ENCODE data around the gene NTN3. TPM values are rescaled to one million over a fixed set of nuclear protein-coding genes. Genes with fewer than 3 reads are reported as not detected.

The NTN3 gene
- total RNA-seq, 1 donor from 2014 or later, result 5.4 TPM

DNA sequence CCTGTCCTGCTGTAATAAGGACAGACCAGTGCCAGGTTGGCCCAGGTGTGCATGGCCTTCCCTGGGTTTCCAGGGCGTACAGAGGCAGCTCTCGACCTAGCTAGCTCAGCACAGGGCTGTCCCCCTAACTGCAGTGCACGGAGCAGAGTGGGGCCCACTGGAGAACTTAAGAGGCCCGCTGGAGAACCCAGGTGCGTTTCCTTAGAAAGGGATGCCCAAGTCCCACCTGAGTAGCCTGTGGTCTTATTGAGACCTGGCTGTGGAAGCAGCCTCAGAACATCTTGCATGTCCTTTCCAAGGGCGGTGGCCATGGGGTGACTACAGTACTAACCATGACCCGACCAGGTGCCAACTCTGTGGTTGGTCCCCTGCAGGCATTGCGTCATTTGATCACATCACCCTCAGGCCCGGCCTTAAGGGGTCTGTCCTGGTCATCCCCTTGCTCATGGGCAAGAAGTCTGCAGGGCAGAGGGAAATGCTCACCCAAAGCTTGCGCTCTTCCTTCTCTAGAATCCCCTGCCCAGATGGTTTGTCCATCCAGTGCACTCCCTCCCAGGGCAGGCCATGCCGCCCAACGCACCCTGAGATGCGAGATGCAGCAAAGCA is 45.2 kb upstream of the NTN3 start:
- H3K9me3 Mint-ChIP-seq (ENCODE audit: unreplicated experiment), result peaks cover 12% of the 10 kb centered on the region
- H3K27me3 Mint-ChIP-seq (ENCODE audit: unreplicated experiment), result peaks cover 9% of the 10 kb centered on the region
- TF ChIP-seq CTCF (IDR thresholded peaks at IDR 0.05; ENCODE audit: partially characterized antibody, unreplicated experiment), result no peak
- H3K36me3 Mint-ChIP-seq (ENCODE audit: unreplicated experiment), result no peaks in the 10 kb centered on the region
- H3K27ac Mint-ChIP-seq (ENCODE audit: unreplicated experiment), result no peak overlapping the region
- H3K4me1 Mint-ChIP-seq (ENCODE audit: low read depth, unreplicated experiment), result peaks cover 13% of the 10 kb centered on the region
- H3K4me3 Mint-ChIP-seq (ENCODE audit: unreplicated experiment), result no peak overlapping the region
- no peak for DNase-seq

DNA sequence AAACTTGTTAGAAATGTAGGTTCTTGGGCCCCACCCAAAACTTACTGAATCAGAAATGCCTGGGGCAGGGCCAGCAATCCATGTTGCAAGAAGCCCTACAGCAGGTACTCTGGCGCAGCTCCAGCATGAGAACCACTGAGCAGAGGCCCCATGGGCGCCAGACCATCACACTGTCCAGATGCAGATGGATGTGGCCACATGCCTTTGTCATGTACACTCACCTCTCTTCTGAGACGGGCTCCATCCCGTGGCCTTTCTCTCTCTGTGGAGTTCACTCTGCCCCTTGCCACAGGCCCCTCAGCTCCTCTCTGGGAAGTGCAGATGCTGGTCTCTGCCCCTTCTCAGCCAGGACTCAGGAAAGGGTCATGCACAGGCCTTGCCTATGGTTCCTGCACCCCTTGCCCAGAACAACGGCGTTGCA is 44.1 kb upstream of the NTN3 start:
- no peak for DNase-seq
- Mint-ChIP-seq H3K9me3 (ENCODE audit: unreplicated experiment) (peaks cover 12% of the 10 kb centered on the region), H3K4me1 (ENCODE audit: low read depth, unreplicated experiment) (peaks cover 13% of the 10 kb centered on the region), H3K36me3 (ENCODE audit: unreplicated experiment) (no peaks in the 10 kb centered on the region), H3K27me3 (ENCODE audit: unreplicated experiment) (peaks cover 9% of the 10 kb centered on the region), H3K27ac (ENCODE audit: unreplicated experiment) (peak overlapping the region; percentile 34), H3K4me3 (ENCODE audit: unreplicated experiment) (no peak overlapping the region)
- TF ChIP-seq CTCF (IDR thresholded peaks at IDR 0.05; ENCODE audit: partially characterized antibody, unreplicated experiment), result no peak

DNA sequence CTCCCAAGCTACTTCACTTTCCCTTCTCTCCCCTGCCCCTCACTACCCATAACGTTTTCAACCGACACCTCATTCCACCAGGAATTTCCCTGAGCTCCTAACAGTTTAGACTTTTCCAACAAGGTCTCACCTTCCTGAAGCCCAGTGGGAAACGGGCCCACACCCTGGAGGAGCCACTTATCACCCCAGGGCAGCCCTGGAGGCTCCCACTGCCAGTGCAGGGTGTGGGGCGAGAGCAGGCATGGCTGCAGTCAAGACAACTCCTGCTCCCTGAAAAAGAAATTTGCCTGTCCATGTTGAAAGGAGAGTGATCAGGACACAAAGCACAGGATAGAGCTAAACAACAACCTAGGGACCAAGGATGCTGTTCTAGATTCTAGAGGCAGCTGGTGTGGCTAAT is 43.6 kb upstream of the NTN3 start:
- no peak for DNase-seq
- Mint-ChIP-seq H3K9me3 (ENCODE audit: unreplicated experiment) (peaks cover 12% of the 10 kb centered on the region), H3K27me3 (ENCODE audit: unreplicated experiment) (peaks cover 9% of the 10 kb centered on the region), H3K36me3 (ENCODE audit: unreplicated experiment) (no peaks in the 10 kb centered on the region), H3K27ac (ENCODE audit: unreplicated experiment) (peak overlapping the region; percentile 77), H3K4me3 (ENCODE audit: unreplicated experiment) (peak overlapping the region; percentile 48), H3K4me1 (ENCODE audit: low read depth, unreplicated experiment) (peaks cover 13% of the 10 kb centered on the region)
- no peak for TF ChIP-seq CTCF (IDR thresholded peaks at IDR 0.05; ENCODE audit: partially characterized antibody, unreplicated experiment)

GRCh38 chr16:2428051-2428783 is 42.9 kb upstream of the NTN3 start:
- Mint-ChIP-seq H3K27me3 (ENCODE audit: unreplicated experiment) (peaks cover 9% of the 10 kb centered on the region), H3K27ac (ENCODE audit: unreplicated experiment) (peak overlapping the region; percentile 95), H3K4me3 (ENCODE audit: unreplicated experiment) (peak overlapping the region; percentile 88), H3K4me1 (ENCODE audit: low read depth, unreplicated experiment) (peaks cover 13% of the 10 kb centered on the region), H3K36me3 (ENCODE audit: unreplicated experiment) (no peaks in the 10 kb centered on the region), H3K9me3 (ENCODE audit: unreplicated experiment) (peaks cover 12% of the 10 kb centered on the region)
- DNase-seq, result peak; percentile 61
- no peak for TF ChIP-seq CTCF (IDR thresholded peaks at IDR 0.05; ENCODE audit: partially characterized antibody, unreplicated experiment)

DNA sequence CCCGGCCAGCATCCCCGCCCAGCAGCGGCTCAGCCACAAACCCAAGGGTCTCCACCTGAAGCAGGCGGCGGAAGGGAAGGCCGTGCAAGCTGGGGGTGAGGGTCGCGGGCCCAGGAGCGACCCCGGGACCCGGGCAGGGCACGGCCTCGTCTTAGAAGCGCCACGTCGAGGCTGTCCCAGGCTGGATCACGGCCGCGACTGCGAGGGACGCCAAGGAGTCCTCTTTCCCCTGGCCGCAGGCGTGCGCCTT is 42.4 kb upstream of the NTN3 start:
- peaks cover 9% of the 10 kb centered on the region for H3K27me3 Mint-ChIP-seq (ENCODE audit: unreplicated experiment)
- peak overlapping the region; percentile 95 for H3K27ac Mint-ChIP-seq (ENCODE audit: unreplicated experiment)

More for the DNA sequence above, 42.4 kb upstream of the NTN3 start:
- Mint-ChIP-seq H3K4me3 (ENCODE audit: unreplicated experiment) (peak overlapping the region; percentile 88), H3K9me3 (ENCODE audit: unreplicated experiment) (peaks cover 12% of the 10 kb centered on the region), H3K4me1 (ENCODE audit: low read depth, unreplicated experiment) (peaks cover 13% of the 10 kb centered on the region), H3K36me3 (ENCODE audit: unreplicated experiment) (no peaks in the 10 kb centered on the region)
- TF ChIP-seq CTCF (IDR thresholded peaks at IDR 0.05; ENCODE audit: partially characterized antibody, unreplicated experiment), result no peak
- no peak for DNase-seq
